ENCODE results near the gene FTH1.
A peak's percentile ranks its signal among the peaks of the same experiment; 100 is the strongest.
"Not testable (repeated sequence)": the region's sequence is repeated elsewhere in the genome, so short reads cannot be mapped to it uniquely, and the experiment has no call there.

FTH1 gene

DNA sequence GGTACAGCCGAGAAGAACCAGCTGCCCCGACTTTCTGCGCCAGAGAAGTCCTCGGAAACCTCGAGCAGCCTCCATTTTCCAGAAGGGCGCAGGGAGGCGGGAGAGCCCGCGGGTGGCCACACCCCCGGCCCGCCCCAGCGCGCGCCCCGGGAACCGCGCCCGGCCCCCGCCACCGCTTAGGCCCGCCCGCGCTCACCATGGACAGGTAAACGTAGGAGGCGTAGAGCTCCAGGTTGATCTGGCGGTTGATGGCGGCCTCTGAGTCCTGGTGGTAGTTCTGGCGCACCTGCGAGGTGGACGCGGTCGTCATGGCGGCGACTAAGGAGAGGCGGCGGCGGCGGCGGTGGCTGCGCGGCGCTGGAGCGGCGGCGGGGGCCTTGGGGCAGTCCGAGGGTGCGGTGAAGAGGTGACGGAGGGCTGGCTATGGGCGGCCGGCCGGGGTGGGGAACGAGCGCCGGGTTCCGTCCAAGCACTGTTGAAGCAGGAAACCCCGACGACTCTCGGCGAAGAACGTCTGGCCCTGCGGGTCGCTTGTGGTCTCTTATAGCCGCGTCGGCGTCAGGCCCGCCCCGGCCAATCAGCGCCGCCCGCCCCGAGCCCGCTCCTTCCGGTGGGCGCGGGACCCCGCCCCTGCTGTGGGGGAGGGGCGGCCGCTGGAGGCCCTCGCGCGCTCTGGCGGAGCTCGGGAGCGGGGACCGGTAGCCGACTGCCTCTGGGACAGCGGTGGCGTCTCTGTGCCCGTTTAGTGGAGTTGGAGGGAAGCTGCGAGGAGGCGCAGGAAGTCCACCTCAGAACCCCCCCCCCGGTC lies at the start of gene FTH1:
TSS of gene FTH1 (minus strand) at position 519 of the 808 bp plus-strand sequence. CDS start at position 310, 209 bp downstream.
- peak; percentile 95 for DNase-seq

DNA sequence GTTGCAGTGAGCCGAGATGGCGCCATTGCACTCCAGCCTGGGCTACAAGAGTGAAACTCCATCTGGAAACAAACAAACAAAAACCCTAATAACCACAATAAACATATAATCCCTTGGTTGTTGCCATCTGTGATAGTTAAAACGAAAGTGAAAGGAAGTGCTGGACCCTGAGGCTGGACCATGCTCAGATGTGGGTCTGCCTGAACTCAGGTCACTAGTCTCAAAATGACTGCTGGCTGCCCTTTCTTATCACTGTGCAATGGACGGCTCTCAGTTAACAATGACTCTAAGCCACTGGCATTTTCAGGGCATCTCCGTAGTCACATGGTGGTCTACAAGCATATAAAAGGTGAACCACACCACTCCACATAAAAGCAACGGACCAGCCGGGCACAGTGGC lies 48.2 kb upstream of the FTH1 start:
- DNase-seq, result no peak

DNA sequence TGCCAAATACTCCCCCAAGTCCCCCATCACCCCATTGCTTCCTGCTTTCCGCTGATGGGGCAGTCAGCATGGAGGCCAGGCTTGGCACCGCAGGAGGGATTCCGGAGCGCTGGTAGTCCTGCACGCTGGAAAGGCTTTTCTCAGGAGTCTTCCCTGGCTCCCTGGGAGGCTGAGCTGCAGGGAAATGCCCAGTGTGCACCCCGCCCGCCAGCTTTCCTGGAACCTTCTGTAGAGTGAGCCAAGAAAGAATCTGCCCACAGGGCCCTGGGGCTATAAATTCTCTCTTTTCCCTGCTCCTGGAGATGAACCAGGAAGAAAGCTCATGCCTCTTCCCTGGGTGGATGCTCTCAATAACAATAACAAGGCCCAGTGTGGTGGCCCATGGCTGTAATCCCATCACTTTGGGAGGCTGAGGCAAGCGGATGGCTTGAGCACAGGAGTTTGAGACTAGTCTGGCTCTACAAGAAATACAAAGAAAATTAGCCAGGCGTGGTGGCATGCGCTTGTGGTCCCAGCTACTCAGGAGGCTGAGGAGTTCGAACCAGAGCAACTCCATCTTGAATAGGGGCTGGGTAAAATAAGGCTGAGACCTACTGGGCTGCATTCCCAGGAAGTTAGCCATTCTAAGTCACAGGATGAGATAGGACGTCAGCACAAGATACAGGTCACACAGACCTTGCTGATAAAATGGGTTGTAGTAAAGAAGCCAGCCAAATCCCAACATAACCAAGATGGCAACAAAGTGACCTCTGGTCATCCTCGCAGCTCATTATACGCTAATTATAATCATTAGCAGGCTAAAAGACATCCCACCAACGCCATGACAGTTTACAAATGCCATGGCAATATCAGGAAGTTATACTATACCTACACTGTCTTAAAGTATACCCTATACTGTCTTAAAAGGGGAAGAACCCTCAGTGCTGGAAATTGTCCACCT lies 46.4 kb upstream of the FTH1 start:
- no peak for DNase-seq

DNA sequence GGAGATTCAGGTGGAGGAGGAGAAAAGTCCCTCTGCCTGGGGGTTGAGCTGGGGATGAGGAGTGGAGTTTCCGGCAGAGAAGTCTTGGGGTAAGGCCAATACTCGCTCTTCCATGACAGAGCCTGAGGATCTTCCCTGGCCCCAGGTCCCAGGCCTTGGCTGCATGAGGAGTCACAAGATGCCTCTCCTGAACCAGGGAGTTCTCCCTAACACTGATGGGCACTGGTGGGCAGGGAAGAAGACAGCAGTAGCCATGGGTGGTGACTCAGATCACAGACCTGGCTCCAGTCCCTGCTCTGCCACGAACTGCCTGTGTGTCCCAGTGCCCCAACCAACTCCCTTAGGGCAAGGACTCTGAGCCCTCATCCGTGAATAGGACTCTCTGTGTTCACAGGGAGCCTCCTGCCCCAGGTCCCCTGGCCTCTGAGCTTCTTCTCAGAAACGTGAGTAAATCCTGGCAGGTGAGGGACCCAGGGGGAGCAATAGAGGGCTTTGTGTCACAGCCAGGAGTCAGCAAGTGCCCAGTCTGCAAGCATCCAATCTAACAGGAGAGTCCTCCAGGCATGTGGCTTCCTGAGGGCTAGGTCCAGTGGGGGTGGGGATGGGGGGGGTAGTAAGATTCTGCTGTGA lies 45.5 kb upstream of the FTH1 start:
- DNase-seq, result no peak

DNA sequence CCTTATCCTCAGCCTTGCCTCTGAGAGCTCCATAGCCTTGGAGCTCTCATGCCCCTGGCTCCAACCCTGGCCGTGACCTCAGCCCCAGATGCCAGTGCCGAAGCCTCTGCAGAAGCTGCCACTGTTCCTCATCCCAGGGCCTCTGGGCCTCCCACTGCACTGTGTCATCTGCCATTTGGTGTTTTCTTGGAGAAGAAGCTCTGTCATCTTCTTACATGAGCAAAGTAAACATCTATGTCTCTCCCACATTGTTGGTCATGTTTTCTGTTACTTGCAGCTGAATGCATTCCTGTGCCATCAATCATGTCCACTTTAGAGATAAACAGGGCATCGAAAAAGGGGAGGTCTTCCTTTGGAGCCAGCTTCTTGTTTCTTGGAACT lies 45.0 kb upstream of the FTH1 start:
- no peak for DNase-seq

DNA sequence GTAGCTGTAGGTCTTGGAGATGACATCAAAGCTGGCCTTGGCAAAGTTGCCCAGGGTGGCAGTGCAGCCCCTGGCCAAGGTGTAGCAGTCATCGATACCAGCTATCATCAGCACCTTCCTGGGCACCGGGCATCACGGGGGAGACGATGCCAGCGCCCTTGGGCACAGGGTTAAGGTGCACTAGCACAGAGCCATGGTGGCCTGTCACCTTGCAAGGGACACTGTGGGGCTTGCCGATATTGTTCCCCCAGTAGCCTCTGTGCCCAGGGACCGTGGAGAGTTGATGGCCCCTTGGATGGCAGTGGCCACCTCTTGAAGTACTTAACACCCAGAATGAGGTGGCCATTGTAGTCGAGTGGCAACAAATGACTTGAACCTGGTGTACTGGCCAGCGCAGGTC lies 44.4 kb upstream of the FTH1 start:
- no peak for DNase-seq

DNA sequence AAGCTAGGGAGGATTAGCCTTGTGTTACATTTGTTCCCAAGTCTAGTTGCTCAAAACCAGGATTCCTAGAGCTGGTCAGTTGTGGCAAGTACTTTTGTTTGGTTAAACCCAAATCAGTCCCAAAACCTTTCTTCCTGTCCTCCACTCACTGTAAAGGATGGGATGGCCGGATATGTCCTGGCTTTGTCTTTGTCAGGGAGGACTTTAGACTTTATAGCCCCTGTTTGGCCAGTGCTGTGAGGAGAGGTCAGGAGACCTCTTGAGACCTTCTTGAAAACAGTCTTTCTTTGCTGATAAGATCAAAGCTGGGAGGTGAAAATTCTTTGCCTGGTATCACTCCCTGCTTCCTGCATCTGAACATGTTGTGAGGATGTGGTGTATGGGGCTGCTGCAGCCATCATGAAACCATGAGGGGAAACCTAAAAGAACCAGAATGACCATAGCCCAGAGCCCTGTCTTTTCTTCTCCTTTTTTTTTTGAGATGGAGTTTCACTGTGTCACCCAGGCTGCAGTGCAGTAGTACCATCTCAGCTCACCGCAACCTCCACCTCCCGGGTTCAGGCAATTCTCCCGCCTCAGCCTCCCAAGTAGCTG lies 43.6 kb upstream of the FTH1 start:
- no peak for DNase-seq

DNA sequence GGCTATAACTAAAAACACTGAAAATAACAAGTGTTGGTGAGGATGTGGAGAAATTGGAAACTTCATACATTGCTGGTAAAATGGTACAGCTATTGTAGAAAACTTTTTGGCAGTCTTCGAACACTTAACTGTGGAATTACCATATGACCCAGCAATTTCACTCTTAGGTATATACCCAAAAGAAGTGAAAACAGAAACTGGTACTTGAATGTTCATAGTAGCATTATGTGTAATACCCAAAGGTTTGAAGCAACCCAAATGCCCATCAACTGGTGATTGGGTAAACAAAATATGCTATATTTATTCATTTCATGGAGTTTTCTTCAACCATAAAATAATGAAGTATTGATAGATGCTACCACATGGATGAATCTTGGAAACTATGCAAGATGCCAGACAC lies 40.8 kb upstream of the FTH1 start:
- DNase-seq, result peak; percentile 53

DNA sequence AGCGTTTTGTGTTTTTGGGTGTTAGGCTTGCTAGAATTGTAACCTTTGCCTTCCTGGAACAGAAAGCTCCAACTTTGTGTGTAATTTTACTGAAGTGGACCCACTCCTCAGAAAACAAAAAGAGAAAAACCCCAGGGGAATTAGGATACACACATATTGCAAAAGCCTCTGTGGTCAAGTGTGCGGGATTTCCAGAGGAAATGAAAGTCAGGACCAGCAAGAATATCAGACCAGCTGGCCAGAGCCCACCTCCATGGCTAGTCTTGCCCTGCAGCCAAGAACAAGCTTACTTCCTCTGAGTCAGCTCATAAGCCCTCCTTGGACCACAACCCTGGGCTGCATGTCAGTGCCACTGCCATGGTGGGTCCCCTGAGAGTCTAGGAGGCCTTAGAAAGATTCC lies 37.0 kb upstream of the FTH1 start:
- peak; percentile 3 for DNase-seq

DNA sequence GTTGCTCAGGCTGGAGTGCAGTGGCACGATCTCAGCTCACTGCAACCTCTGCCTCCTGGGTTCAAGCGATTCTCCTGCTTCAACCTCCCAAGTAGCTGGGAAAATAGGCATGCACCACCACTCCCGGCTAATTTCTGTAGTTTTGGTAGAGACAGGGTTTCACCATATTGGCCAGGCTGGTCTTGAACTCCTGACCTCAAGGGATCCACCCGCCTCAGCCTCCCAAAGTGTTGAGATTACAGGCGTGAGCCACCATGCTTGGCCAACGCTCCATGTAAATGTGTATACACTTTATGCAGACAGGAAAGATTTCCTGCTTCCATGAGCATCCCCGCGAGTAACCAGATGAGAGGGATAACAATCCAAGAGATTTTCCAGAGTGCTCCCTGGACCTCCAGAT lies 34.8 kb upstream of the FTH1 start:
- not testable (repeated sequence) for DNase-seq

DNA sequence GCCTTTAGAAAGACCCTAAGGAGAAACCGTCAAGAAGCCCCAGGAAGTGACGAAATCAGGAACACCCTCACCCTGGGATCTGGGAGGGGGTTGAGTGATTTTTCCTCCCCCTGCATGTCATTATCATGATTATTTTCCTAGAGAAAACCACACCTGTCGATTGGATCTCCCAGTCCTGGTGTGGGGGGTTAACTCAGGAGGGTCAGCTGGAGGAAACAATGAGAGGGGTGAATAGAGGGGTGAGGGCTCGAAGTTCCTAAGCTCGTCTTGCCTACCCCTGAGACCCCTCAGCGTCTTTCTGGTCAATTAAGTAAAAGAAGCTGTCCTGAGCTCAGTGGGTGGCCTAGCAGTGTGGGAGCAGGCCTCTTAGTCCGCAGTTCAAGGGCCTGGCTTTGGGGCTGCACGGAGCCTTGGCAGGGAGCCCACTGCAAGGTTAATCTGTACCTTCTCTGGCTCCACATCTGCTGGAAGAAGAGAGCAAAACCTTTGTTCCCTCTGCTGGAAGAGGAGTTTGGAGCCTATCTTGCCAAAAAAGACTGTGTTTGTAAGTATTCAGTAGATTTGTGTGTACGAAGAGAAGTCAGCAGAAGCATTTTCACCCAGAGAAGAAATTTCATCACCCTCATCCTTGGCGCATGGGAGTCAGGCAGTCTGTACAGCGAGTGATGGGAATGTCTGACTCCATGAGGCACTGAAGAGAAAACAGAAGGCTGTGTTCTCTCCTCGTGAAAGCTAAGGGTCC lies 34.2 kb upstream of the FTH1 start:
- DNase-seq, result no peak

DNA sequence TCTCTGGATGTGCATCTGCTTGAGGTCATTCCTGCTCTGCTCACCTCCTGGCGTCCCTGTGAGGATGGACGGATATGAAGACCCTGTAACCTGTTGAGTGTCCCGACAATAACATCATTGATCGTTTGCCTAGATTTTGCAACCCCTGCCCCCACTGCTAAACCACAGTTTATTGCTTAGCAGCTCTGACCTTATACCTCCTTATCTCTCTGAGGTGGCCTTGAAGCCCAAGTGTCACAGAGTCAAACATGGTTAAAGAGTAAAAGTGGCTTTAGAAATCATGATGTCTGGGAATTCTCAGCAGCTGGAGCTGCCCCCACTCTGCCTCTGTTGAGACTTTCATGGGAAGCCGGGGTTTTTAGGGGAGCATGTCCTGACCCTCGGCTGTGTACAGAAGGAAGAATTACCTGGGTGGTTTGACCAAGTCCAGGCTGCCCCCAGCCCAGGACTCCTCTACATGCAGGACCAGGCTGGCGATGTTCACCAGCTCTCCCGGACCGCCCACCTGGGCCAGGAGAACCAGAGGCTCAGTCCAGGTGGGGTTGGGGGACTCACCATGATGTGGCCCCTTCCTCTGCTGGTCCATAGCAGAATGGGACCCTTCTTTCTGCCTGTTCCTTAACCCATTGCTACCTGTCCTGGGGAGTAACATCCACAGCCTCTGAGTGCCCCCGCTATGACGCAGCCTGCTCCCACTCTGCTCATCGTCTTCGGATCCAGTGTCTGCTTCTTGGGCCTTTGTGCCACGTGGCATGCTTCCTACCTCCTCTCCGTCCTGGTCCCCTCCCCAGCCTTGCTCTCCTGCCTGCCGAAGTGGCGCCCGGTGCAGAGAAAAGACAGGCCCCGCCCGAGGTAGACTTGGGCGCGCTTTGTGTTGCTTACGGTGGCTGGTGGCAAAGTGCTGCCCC lies 33.4 kb upstream of the FTH1 start:
- DNase-seq, result no peak

DNA sequence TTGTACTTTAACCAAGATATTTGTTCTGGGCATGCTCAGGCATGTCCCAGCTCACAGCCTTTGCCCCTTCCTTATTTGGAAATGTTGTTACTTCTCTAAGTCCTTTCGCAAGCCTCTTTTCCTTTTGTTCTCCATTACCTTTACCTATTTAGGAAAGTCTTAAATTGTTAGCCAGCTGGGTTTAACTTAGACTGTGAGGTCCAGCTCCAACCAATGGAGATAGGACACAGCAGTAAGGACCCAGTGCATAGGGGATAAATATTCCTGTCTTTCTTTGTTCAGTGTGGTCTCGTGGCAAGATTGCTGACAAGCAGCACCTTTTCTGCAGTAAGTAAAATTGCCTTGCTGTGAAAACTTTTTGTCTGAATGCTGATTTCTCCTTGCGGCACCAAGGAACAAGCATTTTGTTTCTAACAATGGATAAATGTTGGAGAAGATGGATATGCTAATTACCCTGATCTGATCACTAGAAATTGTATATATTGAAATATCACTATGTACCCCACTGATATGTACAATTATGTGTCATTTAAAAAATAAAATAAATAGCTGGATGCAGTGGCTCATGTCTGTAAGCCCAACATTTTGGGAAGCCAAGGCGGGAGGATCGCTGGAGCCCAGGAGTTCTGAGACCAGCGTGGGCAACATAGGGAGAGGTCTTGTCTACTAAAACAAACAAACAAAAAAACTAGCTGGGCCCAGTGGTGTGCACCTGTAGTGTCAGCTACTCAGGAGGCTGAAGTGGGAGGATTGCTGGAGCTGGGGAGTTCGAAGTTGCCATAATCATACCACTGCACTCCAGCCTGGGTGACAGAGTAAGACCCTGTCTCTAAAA lies 31.9 kb upstream of the FTH1 start:
- no peak for DNase-seq

DNA sequence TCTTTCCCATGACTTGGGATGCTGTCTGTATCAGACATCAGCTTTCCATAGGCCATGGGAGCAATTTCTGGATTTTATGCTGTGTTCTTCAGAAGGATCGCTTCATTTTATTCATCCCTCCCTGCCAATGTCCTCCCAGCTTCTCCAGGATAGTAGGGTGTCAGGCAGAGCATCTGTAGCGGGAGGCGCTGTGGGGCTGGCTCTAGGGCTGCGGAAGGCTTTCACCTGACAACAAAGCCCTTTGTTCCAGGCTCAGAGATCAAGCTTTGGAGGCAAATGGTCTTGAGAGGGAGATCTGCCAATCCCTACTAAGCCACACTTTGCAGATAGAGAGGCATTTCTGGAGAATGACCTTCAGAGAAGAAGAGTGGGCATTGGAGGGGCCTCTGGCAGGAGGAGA lies 29.5 kb upstream of the FTH1 start:
- DNase-seq, result no peak

DNA sequence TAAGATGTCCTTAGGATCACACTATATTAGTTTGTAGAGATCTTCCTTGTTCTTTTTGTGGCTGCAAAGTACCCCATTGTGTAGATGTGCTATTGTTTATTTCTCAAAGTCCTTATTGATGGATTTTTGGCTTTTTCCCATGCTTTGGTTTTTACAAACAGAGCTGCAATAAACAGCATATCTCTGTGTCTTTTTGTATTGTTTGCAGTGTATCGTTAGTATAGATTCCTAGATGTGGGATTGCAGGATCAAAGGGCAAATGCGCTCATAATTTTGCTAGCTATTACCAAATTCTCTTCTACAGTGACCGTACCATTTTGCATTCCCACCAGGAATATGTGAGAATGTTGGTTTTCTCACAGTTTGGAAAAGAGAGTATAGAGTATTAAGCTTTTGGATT lies 27.5 kb upstream of the FTH1 start:
- no peak for DNase-seq

DNA sequence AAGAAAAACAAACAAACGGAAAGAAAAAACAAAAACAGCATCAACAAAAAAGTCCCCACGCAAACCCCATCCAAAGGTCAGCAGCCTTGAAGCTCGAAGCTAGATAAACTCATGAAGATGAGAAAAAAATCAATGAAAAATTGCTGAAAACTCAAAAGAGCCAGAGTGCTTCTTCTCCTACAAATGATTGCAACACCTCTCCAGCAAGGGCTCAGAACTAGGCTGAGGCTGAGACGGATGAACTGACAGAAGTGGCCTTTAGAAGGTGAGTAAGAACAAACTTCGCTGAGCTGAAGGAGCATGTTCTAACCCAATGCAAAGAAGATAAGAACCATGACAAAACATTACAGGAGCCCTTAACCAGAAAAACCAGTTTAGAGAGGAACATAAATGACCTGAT lies 18.4 kb upstream of the FTH1 start:
- DNase-seq, result no peak

DNA sequence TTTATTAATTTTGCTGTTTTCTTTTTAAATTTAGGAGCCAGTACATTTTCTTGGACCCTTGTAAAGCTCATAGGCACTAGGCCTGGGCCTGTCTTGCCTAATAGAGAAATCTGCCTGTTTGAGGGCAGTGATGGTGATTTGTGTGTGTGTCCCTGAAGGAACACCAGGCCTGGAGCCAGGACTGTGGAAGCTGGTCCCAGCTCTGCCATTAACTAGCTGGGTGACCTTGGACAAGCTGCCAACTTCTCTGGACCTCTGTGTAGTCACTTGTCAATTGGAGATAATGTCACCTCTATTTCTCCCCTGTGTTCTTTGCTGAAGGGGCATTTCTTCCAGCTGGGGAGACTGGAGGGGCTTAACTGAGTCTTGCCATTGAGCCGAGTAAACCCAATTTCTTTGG lies 16.0 kb upstream of the FTH1 start:
- DNase-seq, result no peak

DNA sequence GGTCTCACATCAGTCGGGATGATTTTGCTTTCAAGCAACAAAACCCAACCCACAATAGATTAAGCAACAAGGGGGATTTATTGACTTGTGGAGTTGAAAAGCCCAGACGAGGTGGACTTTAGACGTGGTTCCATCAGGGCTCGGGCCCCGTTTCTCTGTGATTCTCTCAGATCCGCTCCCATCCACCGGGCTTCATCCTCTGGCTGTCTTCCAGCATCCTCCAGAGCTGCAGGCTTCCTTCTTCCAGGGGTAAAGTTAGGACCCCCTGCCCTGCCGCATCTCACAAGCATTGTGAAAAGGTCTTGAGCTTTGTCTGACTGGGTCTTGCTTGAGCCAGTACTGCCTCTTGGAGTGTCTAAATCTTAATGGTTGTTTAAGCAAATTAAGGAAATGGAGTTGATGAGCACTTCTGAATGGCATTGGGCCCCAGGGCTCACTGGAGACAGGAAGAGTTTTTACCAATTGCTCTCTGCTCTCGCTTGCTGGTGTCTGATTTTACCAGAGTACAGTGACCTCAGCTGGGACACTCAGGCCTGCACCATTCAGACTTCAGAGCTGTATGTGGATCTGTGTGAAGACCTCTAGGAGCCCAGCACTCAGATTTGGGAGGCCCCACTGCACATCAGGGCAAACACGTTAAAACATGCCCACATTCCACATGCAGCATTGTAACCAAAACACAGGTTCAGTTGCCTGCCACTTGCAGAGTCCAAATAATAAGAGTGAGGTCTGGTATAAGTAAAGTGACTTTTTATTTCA lies 13.5 kb upstream of the FTH1 start:
- DNase-seq, result no peak
